ENCODE measurements around the gene DUSP10. TPM values are rescaled to one million over a fixed set of nuclear protein-coding genes. Genes with fewer than 3 reads are reported as not detected.

DUSP10 gene
- polyA plus RNA-seq, 3 donors = 2.2 to 10.1 (median 3.4) TPM

- no peak overlapping the region for H3K27ac ChIP-seq (ENCODE audit: low read depth, low read length)
- WGBS, 3 donors = 71 to 76% (median 72%) methylated on average over 3 of the region's 3 CpGs
Observed at GRCh38 chr1:221772117-221772516, 30.2 kb upstream of the DUSP10 start.

GRCh38 chr1:221768444-221769066 lies 26.7 kb upstream of the DUSP10 start:
- WGBS, 3 donors = 73 to 82% (median 79%) methylated on average over 5 of the region's 5 CpGs
- no peak overlapping the region for H3K27ac ChIP-seq (ENCODE audit: low read depth, low read length)

- WGBS, 3 donors = 0 to 57% (median 8%) methylated on average over 1 of the region's 1 CpG
- no peak overlapping the region for H3K27ac ChIP-seq (ENCODE audit: low read depth, low read length)
Observed at GRCh38 chr1:221766210-221766609, 24.3 kb upstream of the DUSP10 start.

DNA sequence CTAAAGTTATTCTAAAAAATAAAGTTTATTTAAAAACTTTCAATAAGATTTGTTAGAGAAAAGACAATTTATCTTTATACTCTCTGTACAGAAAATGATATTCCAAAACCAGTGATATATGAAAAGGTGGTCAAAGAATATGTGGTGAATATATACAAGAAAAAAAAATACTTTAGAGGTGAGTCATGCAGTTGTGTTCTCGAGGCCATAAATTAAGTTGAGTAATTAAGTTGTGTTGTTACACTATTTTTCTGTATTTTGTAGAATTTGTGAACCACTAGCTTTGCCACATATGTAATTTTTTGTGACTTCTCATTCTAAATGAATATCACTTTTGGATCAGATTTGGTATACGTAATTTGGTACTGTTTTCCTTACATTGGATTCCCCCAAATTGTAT lies 23.6 kb upstream of the DUSP10 start:
- WGBS, 3 donors = 29 to 34% (median 31%) methylated on average over 2 of the region's 2 CpGs
- no peak overlapping the region for H3K27ac ChIP-seq (ENCODE audit: low read depth, low read length)

DNA sequence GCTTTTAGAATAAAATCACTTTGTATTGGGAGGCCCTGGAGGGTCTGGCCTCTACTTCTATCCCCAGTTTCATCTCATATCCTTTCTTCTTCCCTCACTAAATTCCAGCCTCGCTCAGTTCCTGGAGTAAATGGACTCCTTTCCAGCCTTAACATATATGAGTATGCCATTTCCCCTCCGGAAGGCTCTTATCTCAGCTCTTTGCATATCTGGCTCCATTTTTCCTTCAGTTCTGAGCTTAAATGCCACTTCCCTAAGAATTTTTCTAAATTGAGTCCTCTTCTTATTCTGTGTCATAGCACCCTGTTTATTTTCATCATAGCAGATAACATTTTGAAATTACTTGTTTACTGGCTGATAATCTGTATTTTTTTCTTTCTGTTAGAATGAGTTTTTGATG lies 20.2 kb upstream of the DUSP10 start:
- WGBS, 3 donors = 61 to 92% (median 87%) methylated on average over 2 of the region's 2 CpGs
- no peak overlapping the region for H3K27ac ChIP-seq (ENCODE audit: low read depth, low read length)

GRCh38 chr1:221761354-221762002 lies 19.6 kb upstream of the DUSP10 start:
- WGBS, 3 donors = 22 to 90% (median 86%) methylated on average over 4 of the region's 4 CpGs
- no peak overlapping the region for H3K27ac ChIP-seq (ENCODE audit: low read depth, low read length)

GRCh38 chr1:221760911-221761310 lies 19.0 kb upstream of the DUSP10 start:
- 71 to 78% (median 72%) methylated on average over 3 of the region's 3 CpGs for WGBS, 3 donors

DNA sequence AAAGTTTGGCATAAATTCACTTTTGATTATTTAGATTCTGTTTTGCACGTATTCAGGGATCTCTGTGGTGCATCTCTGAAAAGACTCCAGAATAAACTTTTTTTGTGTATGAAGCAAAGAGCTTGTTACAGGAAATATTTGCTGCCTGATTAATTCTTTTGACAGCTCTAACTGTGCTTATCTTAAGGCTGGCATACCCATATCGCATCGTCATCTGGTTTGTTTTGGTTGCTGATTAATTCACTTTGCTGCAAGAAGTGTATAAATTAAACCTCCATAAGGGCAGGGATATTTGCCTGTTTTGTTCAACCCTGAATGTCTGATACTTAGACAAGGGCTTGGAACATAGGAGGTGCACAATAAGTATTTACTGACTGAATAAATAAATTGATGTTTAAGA lies 17.5 kb upstream of the DUSP10 start:
- WGBS, 3 donors = 19 to 74% (median 56%) methylated on average over 3 of the region's 3 CpGs
- H3K27ac ChIP-seq (ENCODE audit: low read depth, low read length) = no peak overlapping the region

More at GRCh38 chr1:221760911-221761310, 19.0 kb upstream of the DUSP10 start:
- no peak overlapping the region for H3K27ac ChIP-seq (ENCODE audit: low read depth, low read length)

GRCh38 chr1:221758455-221758854 lies 16.6 kb upstream of the DUSP10 start:
- H3K27ac ChIP-seq (ENCODE audit: low read depth, low read length) = no peak overlapping the region

DNA sequence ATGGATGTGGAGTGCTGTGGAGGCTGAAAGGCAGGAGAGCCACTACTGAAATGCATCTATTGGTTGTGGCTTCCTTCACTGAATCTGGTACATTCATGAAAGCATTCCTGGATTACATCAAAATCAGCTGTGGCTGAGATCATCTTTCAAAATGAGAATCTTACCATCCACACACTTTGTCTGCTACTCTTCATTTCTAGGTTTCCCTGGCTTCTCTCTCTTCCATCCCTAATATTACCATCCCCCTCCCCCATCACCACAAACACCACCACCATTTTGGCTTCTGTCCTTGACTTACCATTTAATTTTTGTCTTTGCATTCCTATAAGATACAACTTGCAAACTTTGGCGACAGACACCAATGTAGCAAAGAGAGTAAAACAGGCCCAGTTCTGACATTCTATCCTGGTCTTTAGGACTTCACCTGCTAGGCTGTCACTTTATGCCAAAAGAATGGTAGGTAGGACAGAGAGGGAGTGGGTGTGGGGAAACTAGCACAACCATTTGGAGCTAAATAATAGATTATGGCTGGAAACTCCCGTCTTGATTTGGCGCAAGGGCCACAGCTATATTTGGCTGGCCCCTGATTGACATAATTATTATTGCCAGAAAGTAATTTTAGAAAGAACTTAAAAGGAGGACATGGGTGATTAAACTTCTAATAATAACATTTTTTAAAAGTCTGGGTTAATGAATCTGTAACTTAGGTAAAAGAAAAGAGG lies 15.1 kb upstream of the DUSP10 start:
- WGBS, 3 donors = 84 to 90% (median 86%) methylated on average over 3 of the region's 3 CpGs
- no peak overlapping the region for H3K27ac ChIP-seq (ENCODE audit: low read depth, low read length)

DNA sequence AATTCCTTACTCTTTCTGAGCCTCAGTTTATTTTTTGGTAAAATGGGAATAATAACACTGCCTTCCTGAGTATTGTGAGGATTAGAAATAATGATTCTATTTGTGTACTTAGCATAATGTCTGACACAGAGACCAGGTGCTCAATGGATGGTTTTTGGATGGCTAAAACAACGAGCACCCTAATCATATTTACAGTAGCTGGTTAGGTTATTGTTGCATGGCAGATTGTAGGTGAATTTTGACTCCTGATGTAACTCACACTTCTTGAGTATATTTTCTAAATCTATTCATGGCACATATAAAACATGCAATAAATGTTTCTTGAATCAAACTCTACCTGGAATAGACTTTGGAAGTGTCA lies 11.9 kb upstream of the DUSP10 start:
- WGBS, 3 donors = 90 to 97% (median 92%) methylated on average over 1 of the region's 1 CpG
- H3K27ac ChIP-seq (ENCODE audit: low read depth, low read length) = no peak overlapping the region

DNA sequence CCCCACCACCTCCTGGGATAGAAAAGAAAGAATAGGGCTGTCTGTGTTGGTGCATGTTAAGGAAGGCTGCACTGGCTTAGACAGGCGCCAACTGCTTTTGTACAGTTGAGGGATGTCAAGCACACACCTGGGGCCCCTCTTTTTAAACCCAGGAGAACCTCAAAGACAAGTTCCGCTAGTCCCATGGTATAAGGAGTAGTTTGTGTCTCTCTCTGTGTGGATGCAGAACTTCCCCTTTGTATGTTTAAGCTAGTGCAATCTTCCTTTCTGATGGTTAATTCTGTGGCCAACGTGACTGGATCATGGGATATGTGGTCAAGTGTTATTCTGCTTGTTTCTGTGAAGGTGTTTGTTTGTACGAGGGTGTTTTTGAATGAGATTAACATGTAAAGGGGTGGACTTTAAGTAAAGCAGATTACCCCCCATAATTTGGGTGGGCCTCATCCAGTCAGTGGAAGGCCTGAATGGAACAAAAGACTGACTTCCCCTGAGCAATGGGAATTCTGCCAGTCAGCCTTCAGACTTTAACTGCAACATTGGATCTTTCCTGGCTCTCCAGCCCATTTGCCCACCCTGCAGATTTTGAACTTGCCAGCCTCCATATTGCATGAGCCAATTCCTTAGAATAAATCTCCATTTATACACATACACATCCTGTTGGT lies 9.5 kb upstream of the DUSP10 start:
- WGBS, 3 donors = 57 to 89% (median 65%) methylated on average over 4 of the region's 4 CpGs
- H3K27ac ChIP-seq (ENCODE audit: low read depth, low read length) = no peak overlapping the region

GRCh38 chr1:221748981-221749380 lies 7.1 kb upstream of the DUSP10 start:
- WGBS, 3 donors = 91 to 97% (median 96%) methylated on average over 2 of the region's 2 CpGs
- no peak overlapping the region for H3K27ac ChIP-seq (ENCODE audit: low read depth, low read length)

DNA sequence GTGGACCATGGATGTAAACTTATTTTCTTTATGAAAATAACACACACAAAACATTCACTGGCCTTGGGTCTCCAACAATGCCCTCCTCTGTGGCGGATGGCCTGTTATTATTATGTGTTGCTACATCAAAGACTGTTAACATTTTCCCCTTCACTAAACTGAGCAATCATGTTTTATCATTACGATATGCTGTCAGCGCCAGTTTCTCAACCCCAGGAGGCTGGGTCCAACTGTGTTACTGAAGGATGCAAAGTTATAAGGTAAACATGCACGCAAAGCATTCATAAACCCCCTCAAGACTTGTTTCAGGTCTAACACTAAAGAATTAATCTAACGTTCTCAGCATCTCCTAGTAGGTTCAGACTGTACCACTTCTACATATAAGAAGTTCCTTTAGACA lies 6.0 kb upstream of the DUSP10 start:
- H3K27ac ChIP-seq (ENCODE audit: low read depth, low read length) = no peak overlapping the region
- WGBS, 3 donors = 62 to 90% (median 88%) methylated on average over 5 of the region's 5 CpGs

- 32 to 42% (median 40%) methylated on average over 16 of the region's 16 CpGs for WGBS, 3 donors
- no peak overlapping the region for H3K27ac ChIP-seq (ENCODE audit: low read depth, low read length)
Observed at GRCh38 chr1:221743416-221744208, 1.7 kb upstream of the DUSP10 start.

GRCh38 chr1:221742555-221743415 lies 896 bp upstream of the DUSP10 start:
- WGBS, 3 donors = 0 to 1% (median 0%) methylated on average over 81 to 98 of the region's 98 CpGs
- peak overlapping the region; percentile 52 for H3K27ac ChIP-seq (ENCODE audit: low read depth, low read length)

- 0 to 1% (median 0%) methylated on average over 36 of the region's 36 CpGs for WGBS, 3 donors
- H3K27ac ChIP-seq (ENCODE audit: low read depth, low read length) = no peak overlapping the region
Observed at GRCh38 chr1:221740993-221741702, 741 bp downstream of the DUSP10 start.

Data from adipose tissue (tissue), 3 donors.